ENCODE measurements around the gene RCN2.

- TF ChIP-seq CTCF (conservative IDR thresholded peaks at IDR 0.05; ENCODE audit: low read depth, low read length) (no peak), EZH2 (IDR thresholded peaks at IDR 0.05; ENCODE audit: low read length, unreplicated experiment) (no peak), EZH2phosphoT487 (IDR thresholded peaks at IDR 0.05; ENCODE audit: borderline replicate concordance, low read length) (no peak)
These were observed 57.6 kb downstream of the RCN2 start for GRCh38 chr15:76988867-76989780.
